Measurements from ENCODE around the gene ZNF81.

DNA sequence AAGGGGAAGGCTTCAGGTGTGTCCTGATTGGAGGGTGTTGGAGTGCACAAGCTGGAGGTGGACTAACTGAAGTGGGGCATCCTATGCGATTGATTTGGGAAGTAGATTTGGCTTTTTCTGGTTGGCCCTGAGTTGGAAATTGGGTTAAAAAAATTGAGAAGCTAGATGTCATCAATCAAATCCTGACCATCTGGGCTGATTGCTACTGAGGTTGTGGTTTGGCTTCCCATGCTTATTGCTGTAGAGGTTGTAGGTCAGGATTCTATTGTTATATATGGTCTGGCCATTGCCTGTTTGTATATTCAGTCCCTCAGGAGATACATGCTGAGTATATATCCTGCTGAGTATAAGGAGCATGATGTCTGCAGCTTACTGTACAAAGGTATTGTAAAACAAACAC is 7.7 kb upstream of the ZNF81 start:
- no peak for TF ChIP-seq CTCF (IDR thresholded peaks at IDR 0.05)
- no peak for TF ChIP-seq POLR2A (IDR thresholded peaks at IDR 0.05)
